ENCODE data around the gene NELFA. TPM values are rescaled to one million over a fixed set of nuclear protein-coding genes. Genes with fewer than 3 reads are reported as not detected.

NELFA gene
- total RNA-seq, 1 experiment from 2014 or later, result 56.1 TPM

GRCh38 chr4:1975880-1976279 is 32.9 kb downstream of the NELFA start:
- Histone ChIP-seq H3K27me3 (ENCODE audit: insufficient read depth, low read length) (no peaks in the 10 kb centered on the region), H3K4me2 (ENCODE audit: low read length) (no peak overlapping the region), H3K4me1 (ENCODE audit: control insufficient read depth in 1 of 2, insufficient read depth in 2 of 2, low read length in 2 of 2) (peaks cover 0 to 2% of the 10 kb centered on the region in 2 experiments; a peak in 1 of 4 replicates), H3K27ac (ENCODE audit: low read depth, low read length) (no peak overlapping the region), H3K36me3 (ENCODE audit: control insufficient read depth in 1 of 2, insufficient read depth in 2 of 2, low read length in 2 of 2) (peaks cover 41 to 52% of the 10 kb centered on the region in 2 experiments), H3K9me3 (ENCODE audit: control insufficient read depth in 1 of 2, insufficient read depth in 1 of 2, low read depth in 1 of 2, low read length in 2 of 2) (no peaks in the 10 kb centered on the region), H4K20me1 (ENCODE audit: insufficient read depth) (no peaks in the 10 kb centered on the region; the same call in 1 of the 2 replicates), H3K4me3 (replicated peaks in 1 of 2; ENCODE audit: low read depth in 1 of 2, low read length in 2 of 2) (no peak overlapping the region), H3K79me2 (ENCODE audit: insufficient read depth, low read length) (peaks cover 23% of the 10 kb centered on the region; the same call in 1 of the 2 replicates), H2AFZ (ENCODE audit: low read depth, low read length, poor library complexity, severe bottlenecking) (no peak overlapping the region), H3K9ac (ENCODE audit: low read length) (no peak overlapping the region), H3K9me2 (ENCODE audit: insufficient read depth) (no peaks in the 10 kb centered on the region)
- DNase-seq (ENCODE audit: low read depth, low spot score) (no peak), ATAC-seq (no peak)
- BruUV-seq (replicated peaks), result no TSS peak
- intact Hi-C loops (cut with micrococcal nuclease), result no loop called here
- TF ChIP-seq ELF1 (IDR thresholded peaks at IDR 0.05; ENCODE audit: borderline replicate concordance, low read depth), result no peak
- TF ChIP-seq ZFX (IDR thresholded peaks at IDR 0.05), result no peak
- no peak for TF ChIP-seq SIN3A (IDR thresholded peaks at IDR 0.05; ENCODE audit: low read depth)
- no peak for TF ChIP-seq TCF7L2 (IDR thresholded peaks at IDR 0.05; ENCODE audit: borderline replicate concordance, extremely low read depth, insufficient read depth, insufficient read length)
- TF ChIP-seq EGR1 (IDR thresholded peaks at IDR 0.05; ENCODE audit: low read depth), result no peak
- no peak for TF ChIP-seq FOSL1 (IDR thresholded peaks at IDR 0.05; ENCODE audit: low read depth)
- TF ChIP-seq SP1 (IDR thresholded peaks at IDR 0.05; ENCODE audit: low read depth), result no peak
- TF ChIP-seq YY1 (IDR thresholded peaks at IDR 0.05; ENCODE audit: extremely low read depth, insufficient replicate concordance, low read depth, low read length), result no peak
- no peak for TF ChIP-seq MAX (IDR thresholded peaks at IDR 0.05)
- TF ChIP-seq ZBTB33 (IDR thresholded peaks at IDR 0.05; ENCODE audit: extremely low read depth, insufficient replicate concordance, low read length), result no peak
- no peak for TF ChIP-seq CBX3 (IDR thresholded peaks at IDR 0.05; ENCODE audit: low read depth)
- TF ChIP-seq EZH2phosphoT487 (IDR thresholded peaks at IDR 0.05; ENCODE audit: borderline replicate concordance), result no peak
- no peak for TF ChIP-seq SRF (IDR thresholded peaks at IDR 0.05; ENCODE audit: low read depth)
- TF ChIP-seq ATF3 (IDR thresholded peaks at IDR 0.05), result no peak
- TF ChIP-seq POLR2AphosphoS5 (IDR thresholded peaks at IDR 0.05; ENCODE audit: low read depth, low read length), result no peak
- no peak for TF ChIP-seq CTCF (IDR thresholded peaks at IDR 0.05 in 2 of 3, conservative IDR thresholded peaks at IDR 0.05 in 1 of 3; ENCODE audit: borderline replicate concordance in 1 of 3, insufficient read depth in 1 of 3, low read depth in 2 of 3, low read length in 2 of 3)
- no peak for TF ChIP-seq POLR2A (IDR thresholded peaks at IDR 0.05; ENCODE audit: borderline replicate concordance, extremely low read depth, insufficient read depth, insufficient read length)
- TF ChIP-seq EZH2 (IDR thresholded peaks at IDR 0.05), result no peak
- no peak for TF ChIP-seq CEBPB (IDR thresholded peaks at IDR 0.05; ENCODE audit: low read depth)
- ChIA-PET POLR2A (no interaction called here), RAD21 (ENCODE audit: low non-redundant PET in 1 of 2, low total read pairs in 2 of 2, uncharacterized antibody in 2 of 2, unreplicated experiment in 2 of 2) (no interaction called here), CTCF (no interaction called here)

Measured in HCT116 (cell line).